NCI-H2107 treated with DMSO at 0.1 percent for 48 hours (cell line): Measurements from ENCODE around the gene SLAMF8.
A peak's percentile ranks its signal among the peaks of the same experiment; 100 is the strongest.

ENCODE experiments used
- DNase-seq: peaks from one replicate; lab custom pipeline; 2025; ENCODE audit not compliant: unreplicated experiment; lab: John Stamatoyannopoulos, UW

The SLAMF8 gene

DNA sequence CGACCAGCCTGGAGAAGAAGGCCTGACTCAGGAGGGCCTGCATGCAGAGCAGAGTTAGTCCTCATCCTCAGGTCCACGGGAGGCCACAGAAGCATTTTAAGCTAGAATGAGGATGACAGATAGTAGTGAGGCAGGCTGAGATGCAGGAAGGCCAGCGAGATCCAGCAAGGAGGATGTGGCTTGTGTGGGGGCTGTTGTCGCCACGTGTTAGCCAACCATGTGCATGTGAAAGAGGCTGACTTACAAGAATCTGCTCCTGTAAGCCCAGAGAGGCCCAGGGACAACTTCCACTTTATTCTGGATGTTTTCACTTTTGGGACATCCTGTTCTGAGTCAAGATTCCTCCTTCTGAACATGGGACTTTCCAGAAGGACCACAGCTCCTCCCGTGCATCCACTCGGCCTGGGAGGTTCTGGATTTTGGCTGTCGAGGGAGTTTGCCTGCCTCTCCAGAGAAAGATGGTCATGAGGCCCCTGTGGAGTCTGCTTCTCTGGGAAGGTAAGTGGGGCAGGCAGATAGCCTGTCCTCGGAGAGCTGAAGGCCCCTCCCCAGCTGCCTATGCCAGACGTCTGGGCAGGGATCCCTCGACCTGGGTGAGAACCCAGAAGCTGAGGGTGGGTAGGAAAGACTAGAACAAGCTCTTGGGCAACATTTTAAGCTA lies at the start of gene SLAMF8:
Gene SLAMF8, plus strand, starts transcription at position 433 of the 661 bp plus-strand sequence. Its CDS starts 26 bp downstream, at position 459.
- DNase-seq: no peak

DNA sequence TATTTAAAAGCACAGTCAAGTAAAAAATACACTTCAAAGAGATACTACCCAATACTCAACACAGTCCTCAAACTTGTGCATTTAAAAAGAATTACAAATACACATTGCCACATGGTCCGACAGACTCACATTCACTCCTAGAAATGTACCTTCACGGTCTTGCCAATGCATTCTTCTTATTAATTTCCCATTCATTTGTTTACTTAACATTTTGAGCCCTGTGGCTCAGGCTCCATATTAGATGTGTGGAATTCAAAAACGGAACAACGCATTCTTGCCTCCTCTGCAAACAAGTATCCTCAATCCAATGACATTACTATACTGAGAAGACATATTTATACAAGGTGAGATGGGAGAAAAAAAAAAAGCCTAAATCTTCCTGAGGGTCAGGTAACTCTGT lies 48.4 kb upstream of the SLAMF8 start:
- DNase-seq: no peak

DNA sequence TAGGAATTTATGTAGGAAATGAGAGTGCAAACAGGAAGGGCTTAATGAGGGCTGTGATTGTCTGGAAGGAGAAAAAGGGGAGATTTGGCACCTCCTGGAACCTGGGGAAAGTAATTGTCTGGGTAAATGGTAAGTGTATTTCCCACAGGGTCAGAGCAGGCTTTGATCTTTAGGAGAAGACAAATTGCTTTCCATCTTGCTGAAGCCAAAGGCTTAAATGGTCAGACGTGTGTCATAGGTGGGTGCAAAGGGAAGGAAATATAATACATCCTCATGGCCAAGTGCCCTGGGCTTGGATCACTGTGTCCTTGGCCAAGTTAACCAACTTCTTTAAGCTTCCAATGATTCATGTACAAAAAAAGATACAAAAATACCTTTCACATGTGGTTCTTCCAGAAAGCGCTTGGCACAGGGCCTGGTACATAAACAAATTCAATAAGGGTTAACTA lies 47.2 kb upstream of the SLAMF8 start:
- DNase-seq: no peak

DNA sequence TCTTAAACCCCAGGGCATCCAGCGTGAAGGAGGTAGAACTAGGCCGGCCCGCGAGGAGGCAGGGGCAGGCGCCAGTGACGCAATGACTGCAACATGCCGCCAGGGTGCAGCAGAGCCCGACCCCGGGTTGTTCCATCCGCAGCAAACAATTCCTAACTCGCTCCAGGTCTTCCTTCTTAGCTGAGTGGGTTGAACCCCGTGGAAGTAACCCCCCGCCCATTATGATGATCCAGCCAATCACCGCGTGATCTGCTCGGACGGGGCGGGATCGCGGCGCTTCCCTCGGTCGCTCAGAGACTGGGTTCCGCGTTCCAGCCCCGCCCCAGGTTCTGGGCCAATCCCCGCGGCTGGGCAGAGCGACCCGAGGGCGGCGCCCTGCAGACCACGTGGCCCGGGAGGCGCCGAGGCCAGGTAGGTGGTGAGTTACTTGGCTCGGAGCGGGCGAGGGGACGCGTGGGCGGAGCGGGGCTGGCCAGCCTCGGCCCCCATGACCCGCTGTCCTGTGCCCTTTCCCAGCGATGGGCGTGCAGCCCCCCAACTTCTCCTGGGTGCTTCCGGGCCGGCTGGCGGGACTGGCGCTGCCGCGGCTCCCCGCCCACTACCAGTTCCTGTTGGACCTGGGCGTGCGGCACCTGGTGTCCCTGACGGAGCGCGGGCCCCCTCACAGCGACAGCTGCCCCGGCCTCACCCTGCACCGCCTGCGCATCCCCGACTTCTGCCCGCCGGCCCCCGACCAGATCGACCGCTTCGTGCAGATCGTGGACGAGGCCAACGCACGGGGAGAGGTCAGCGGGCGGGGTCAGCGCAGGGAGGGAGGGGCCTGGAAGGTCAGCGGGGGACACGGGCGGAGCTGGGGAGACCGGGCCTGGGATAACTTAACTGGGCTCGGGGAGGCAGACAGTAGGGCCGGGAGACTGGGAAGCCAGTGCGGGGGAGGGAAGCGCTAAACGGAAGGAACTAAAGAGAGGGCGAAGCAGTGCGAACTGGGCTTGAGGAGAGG lies 45.8 kb upstream of the SLAMF8 start, which contains the start of gene DUSP23:
Gene DUSP23, plus strand, starts transcription at position 380 of the 1,000 bp plus-strand sequence. Its CDS starts 139 bp downstream, at position 519.
- DNase-seq: peak; percentile 99

DNA sequence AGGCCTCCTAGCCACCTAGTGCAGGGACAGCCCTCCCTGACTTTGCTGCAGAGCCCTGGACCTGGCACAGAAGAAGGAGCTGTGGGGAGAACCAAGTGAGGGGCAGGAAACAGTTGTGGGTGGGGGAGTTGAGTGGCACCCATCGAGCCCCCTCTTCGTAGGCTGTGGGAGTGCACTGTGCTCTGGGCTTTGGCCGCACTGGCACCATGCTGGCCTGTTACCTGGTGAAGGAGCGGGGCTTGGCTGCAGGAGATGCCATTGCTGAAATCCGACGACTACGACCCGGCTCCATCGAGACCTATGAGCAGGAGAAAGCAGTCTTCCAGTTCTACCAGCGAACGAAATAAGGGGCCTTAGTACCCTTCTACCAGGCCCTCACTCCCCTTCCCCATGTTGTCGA lies 44.7 kb upstream of the SLAMF8 start:
- no peak for DNase-seq

DNA sequence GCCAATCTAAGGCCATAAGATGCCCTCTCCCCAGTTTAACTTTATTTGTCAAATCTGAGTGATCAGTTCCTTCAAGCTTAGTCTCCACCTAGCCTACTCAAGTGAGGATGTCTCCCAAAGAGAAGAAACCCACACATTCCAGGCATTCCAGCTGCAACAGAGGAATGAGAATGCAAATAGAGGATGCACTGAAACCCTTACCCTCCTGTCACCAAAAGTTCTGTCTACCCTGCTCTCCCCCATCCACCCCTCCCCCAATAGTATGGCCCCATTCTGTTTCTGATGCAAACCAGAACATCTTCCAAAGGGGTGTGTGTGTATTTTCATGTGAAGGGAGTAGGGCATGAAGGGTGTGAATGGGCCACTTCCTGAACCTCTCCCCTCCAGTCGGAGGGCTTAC lies 42.9 kb upstream of the SLAMF8 start:
- DNase-seq: no peak

DNA sequence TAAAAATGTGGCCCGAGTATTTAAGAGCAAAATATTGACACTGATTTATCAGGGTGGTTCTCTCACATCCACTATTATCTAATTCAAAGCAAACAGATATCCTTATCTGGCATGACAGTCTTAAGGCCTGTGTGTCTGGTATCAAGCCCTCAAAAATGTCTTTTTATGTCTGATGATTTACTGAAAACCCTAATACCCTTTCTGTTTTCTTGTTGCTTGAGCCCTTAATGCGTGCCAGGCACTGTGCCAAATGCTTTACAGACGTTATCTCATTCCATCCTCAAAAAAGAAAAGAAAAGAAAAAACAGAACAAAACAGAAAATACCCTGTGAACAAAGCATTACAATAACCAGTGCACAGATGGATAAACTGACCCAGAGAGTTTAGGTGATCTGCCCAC lies 40.2 kb upstream of the SLAMF8 start:
- no peak for DNase-seq

DNA sequence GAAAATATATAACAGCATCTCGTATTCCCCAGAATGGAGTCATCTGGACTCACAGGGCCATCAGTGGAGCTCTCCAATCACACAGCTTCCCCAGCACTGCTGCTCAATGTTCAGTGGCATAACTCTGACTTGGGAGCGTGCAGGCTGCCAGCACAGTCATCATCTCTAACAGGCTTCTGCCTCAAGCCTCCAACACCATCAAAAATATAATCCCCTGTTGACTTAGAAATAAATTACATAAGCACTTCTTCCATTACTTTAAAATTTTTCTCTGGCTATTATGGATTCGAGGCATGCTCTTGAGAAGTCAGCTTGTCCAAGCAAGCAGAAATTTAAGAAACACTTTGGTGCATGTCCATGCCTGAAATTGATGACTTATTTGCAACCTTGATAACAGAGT lies 39.7 kb upstream of the SLAMF8 start:
- DNase-seq: no peak

DNA sequence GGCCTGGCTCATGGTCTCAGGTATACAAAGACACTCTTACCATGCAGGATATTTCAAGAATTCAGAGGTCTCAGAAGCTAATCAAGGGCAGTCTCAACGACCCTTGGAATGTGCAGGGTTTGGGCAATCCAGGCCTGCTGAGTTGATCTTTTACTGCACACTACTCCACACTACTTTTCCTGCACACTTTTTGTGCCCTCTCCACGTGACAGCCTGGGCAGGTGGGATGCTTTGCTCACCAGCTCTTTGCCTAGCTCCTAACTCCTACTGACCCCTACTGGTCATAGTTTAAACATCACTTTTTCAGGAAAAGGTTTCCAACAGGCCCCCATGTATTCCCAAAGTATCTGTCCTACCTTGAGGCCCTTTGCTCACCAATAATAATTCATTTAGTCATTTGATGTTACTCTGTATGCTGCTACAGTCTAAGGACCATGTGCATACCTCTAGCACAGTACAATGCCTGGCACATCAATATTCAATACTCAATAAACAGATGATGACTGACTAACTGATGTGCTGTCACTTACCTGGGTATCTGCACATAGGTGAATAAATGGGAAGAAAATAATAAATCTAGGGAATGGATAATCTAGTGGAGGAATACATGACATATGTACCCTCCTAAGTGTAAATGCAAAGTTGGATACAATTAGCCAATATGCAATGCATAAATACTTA lies 36.3 kb upstream of the SLAMF8 start:
- DNase-seq: peak; percentile 7

DNA sequence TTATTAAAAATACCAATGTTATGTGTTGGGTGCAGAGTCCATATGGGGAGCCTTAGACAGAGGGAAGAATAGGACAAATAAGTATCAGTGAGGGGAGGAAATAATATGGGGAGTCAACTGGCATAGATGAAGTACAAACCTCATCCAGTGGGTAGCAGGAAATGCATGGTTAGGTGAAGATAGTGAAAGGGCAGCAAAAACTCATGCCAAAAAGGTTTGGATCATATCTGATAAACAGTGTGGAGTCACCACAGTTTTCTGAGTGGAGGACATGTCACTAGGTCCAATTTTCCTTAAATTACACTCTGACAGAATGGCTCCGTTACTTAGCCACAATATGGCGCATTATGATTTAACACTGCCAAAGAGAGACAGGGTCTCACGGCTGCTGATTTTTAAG lies 35.6 kb upstream of the SLAMF8 start:
- no peak for DNase-seq

DNA sequence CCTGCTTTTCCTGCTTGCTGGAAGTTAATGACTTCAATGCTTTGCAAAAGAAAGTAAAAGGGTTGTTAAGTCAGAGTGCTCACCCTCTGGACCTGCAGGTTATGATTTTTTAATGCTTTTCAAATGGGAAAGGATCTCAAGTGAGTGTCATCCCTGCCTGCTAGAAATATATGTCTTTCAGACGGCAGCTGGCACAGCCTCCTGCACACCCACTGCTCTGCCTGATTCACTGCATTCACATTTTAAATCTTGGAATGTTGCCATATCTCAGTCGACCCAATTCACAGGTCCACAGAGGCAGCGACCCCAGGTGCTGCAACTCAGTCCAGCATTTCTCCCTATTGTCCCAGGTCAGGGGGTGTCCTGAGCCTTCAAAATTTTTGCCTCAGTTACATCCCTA lies 35.2 kb upstream of the SLAMF8 start:
- DNase-seq: no peak

DNA sequence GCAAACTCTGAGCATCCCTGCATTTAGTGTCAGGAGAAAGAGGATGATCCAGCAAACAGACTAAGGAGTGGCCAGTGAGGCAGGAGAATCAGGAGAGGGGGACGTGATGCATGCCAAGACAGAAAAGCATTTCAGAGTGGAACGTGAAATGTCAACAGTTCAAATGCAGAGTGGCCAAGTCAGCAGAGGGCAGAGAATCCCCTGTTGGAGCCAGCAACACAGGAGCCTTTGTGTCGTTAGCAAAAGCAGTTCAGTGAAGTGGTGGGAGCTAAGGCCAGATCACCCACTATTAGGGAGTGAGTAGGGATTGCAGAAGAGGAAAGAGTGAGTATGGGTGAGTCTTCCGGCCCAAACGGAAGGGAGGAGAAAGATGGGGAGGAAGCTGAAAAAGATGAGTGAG lies 31.1 kb upstream of the SLAMF8 start:
- DNase-seq: no peak

DNA sequence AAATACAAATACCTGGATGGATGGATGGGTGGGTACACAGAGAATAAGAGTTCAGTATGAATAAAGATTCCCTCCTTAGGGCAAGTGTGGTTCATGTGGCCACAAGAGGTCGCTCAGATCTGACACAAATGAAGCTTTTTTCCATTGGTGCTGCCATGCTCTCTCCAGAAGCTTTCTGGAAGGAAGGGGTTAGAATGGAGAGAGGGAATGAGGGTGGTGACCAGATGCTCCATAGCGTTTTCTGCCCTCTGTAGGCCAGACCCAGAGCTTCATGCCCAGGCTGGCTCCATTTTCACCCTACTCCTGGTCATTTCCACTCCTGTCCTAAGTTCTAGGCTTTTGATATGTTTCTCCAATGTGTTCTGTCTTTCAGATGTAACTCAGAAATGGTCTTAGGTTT lies 27.8 kb upstream of the SLAMF8 start:
- DNase-seq: peak; percentile 84

DNA sequence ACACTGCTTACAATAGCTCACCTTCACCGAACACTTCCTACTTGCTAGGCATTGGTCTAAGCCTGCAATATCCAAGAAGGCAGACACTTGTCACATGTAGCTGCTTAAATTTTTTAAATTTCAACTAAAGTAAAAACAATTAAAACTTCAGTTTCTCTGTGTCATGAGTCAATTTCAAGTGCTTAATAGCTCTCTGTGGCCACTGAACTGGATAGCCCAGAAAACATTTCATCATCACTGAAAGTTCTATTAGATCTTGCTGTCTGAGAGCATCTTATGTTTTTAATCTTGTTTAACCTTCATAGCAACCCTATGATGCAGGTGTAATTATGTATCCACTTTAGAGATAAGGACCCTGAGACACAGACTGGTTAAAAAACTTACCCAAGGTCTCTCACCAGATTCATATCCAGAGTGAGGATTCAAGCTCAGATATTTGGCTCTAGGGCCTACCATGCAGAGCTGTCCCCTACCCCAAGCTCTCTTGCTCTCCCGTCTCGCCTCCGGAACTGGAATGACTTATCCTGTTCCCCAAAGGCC lies 27.2 kb upstream of the SLAMF8 start:
- DNase-seq: no peak

DNA sequence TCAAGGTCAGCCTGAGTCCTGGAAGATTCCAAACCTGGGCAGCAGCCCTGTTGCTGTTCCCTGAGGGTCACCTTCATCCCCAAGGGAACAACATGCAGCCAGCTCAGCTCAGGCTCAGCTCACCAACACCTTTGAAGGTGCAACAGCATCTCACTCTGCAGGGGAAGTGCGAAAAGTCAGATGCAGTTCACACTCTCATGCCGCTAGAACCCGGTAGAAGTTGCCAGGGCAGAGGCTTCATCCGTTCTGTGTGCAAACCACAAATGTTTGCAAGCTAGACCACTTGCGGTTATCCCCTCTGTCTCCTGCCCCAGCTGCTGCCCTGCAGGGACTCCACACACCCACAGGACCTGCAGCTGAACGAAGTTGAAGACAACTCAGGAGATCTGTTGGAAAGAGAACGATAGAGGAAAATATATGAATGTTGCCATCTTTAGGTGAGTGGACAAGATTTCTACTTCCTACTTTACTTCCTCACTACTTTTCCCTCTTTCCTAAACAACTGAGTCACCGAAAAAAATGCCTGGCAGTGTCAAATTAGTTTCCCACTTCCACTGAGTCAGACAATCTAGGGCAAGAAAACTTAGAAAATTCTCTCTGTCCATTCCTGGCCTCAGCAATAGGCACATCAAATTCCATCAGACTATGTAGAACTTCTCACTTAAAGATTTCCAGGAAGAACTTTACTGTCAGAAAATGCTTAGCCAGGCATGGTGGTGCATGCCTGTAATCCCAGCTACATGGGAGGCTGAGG lies 26.3 kb upstream of the SLAMF8 start:
- DNase-seq: peak; percentile 77

DNA sequence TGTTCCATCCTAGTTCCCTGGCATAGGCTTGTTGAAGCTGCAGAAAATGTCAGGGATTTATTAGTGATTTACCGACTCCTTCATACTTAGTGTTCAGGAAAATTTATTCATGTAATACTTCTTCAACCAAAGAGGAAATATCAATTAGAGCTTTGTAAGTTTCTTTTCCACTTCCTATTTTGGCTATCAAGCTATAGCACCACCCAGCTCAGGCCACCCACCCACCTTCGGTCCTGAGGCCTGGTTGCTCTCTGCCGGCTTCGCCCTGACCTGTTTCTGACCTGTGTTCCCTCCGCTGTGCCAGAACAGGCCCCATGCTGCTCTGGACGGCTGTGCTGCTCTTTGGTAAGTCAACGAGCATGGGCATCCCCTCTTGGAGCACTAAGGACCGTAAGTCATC lies 24.6 kb upstream of the SLAMF8 start, which contains the start of gene FCRL6:
Gene FCRL6, plus strand, starts transcription at position 250 of the 400 bp plus-strand sequence. Its CDS starts 65 bp downstream, at position 315.
- DNase-seq: no peak

DNA sequence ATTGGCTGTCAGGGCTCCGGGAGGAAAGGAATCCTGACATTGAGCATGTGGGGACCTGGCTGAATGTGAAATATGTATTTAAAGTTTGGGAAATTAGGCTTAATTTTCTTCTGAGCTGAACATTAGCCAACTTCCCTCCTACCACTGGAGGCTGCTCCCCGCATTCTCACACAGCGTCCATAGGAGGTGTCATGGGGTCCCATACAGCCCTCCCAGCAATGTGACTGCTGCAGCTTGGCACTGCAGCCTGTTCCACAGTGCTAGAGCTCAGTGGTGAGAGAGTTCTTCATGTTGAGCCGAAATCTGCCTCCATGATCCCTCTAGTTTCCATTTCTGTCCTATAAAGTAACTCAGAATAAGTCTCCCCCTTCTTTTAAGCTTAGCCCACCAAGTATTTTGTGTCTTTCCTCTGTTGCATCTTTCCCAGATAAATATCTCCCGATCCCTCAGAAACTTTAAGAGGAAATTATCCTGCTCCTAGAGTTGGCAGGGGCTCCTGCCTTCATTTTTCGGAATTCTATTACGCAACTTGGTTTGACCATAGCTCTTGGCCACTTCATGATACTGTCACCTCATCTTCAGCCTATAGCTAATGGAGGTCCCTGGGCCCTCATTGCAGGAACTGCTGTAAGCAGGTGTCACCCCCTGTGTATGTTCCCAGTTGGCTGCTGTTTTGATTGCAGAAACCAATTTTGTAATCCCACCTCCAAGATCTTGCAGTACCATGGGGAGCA lies 22.6 kb upstream of the SLAMF8 start:
- no peak for DNase-seq

DNA sequence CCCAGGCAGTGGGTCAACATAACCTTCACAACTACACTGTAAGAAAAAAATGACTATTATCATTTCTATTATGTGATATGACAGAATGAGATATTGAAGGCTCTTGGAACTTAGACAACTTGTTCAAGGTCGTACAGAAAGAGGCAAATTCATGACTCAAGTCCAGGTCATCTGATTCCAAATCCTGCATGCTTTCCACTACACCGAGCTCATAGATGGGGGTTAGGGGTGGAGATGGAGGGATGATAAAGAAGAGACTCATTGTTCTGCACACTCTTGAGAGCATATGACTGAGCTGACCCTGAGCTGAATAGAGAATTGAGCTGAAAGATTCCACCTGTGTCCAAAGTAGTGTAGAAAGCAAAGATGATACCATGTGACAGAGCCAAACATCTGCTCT lies 21.7 kb upstream of the SLAMF8 start:
- DNase-seq: no peak

DNA sequence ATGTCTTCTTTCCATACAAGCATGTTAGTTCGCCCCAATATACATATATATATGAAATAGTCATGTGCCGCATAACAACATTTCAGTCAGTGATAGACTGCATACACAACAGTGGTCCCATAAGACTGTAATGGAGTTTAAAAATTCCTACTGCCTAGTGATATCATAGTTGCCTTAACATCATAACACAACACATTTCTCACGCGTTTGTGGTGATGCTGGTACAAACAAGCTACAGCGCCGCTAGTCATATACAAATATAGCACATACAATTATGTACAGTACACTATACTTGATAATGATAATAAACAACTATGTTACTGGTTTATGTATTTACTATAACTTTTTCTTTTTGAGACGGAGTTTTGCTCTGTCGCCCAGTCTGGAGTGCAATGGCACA lies 10.7 kb upstream of the SLAMF8 start:
- DNase-seq: no peak
